GM19023 (cell line): ENCODE measurements around the gene NT5DC4.

Source experiments
- ATAC-seq: cut with Tn5 transposase; IDR thresholded peaks from one replicate; pipeline ENCODE4 v1.9.1; 2021; ENCODE audit warnings: mild to moderate bottlenecking, moderate library complexity; ENCODE audit not compliant: unreplicated experiment

Gene NT5DC4

DNA sequence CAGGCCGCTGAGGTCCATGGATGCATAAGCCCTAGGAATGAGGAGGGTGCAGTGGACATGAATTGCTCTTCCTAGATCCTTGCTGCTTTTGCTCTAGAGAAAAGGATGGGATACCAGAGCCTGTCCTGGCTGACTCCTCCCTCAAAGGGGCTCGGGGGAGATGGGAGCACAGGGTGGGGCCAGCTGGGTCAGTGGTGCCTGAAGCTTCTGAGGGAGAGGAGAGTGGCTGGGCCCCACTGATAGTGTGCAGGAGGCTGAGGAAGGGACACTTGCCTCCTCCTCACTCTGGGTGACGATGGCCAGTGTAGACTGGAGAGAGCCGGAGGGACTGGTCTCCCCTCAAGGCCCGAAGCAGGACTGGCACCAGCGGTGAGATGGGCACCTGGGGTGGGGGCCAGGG, at the start of gene NT5DC4:
Gene NT5DC4 (plus strand): TSS at position 236 of the 400 bp plus-strand sequence. CDS start 60 bp downstream, at position 296.
- no peak for ATAC-seq

DNA sequence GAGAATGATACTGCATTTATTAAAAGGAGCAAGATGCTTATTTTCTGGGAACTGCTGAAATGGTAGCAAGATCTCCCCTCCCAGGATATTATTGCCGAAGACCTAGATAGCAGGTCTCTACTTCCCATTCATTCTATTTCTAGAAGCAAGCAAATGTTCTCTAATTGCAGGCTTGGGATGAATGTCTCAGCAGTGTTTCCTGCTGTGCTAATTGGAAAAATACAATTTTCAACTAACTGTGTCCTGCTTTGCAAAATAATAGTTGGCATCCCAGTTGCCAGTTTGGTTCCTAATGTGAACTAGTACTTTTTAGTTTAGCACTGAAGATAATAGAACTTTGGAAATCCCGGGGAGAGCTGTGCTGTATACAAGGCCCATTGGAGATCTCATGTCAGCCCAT, 49.0 kb upstream of the NT5DC4 start:
- no peak for ATAC-seq

DNA sequence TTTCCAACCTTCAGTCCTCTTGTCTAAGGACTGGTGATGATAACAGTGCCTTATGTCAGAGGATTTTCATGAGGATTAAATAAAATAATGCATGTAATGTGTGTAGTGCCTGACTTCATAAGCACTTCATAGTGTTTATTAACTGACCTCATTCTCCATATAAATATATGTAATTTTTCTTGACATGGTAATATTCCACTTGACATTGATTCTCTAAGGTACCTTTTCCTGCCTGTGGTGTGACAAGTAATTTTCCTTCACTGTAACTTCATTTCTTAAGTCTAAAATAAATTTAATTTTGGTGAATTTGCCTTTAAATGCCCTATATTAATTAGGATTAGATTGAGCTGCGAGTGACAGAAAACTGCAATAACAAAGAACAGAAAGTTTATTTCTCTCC, 47.8 kb upstream of the NT5DC4 start:
- ATAC-seq = no peak

DNA sequence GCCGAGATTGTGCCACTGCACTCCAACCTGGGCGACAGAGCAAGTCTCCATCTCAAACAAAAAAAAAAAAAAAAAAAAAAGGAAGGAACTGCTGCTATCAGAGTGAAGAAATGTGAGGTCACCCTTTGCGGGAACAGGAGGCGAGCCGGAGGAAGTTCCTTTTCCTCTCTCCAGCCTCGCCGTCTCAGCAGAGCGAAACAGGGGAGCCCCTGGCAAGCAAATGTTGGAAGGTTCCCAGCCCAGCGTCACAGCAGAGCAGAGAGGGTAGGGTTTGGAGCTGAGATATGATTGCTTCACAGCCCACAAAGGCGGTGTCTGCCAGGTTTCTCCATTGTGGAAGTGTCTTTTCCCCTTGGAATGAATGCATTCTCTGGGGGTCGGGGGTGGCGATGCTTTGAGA, 46.6 kb upstream of the NT5DC4 start:
- no peak for ATAC-seq

DNA sequence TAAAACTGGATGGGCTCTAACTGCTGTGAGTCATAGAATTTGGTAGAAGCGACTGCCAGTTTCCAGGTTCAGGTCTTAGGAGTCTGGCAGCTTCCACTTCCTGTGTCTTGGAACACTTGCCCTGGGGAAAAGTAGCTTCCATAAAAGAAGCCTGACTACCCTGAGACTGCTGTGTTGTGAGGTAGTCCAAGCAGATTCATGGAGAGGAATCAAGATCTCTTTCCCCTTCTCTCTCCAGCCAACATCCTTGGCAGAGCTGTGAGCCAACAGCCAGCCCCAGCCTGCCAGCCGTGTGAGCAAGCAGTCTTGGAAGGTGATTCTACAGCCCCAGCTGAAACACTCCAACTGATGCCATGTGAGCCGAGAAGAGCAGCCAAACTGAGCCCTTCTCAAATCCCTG, 41.3 kb upstream of the NT5DC4 start:
- no peak for ATAC-seq

DNA sequence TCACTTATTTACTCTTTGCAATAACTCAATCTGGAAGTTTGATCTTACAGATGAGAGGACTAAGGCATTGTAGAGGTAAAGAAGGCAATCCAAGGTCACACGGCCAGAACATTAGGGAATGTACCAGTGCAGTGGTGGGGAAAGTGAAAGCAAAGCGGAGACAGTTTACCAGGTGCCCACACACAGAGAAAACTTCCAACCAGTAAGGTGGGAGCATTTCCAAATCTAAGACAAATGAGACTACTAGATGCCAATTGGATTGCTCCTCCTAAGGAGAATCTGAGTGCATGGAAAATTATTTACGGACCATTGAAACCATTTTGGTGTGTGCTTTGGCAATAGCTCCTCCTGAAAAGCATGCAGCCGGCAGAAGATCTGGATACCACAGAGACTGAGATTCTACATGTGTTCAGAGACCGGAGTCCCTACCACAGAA, 40.1 kb upstream of the NT5DC4 start:
- ATAC-seq = no peak

DNA sequence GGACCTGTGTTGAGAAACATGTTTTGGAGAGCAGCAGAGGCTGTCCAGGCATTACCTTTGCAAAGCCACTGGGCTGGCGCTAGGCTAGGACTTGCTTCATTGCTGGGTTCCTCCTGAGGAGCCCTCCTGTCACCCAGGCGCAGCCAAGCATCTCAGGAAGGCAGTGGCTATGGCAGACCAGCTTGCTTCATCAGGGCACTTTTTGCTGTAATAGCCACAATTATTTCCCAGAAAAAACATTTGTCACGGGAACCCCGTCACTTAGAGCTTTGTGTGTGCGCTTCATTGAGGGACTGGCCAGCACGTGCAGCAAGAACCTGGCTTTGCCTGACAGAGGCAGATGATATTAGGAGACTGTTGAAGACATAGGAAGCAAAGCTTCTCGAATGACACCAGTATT, 38.7 kb upstream of the NT5DC4 start:
- ATAC-seq = no peak

DNA sequence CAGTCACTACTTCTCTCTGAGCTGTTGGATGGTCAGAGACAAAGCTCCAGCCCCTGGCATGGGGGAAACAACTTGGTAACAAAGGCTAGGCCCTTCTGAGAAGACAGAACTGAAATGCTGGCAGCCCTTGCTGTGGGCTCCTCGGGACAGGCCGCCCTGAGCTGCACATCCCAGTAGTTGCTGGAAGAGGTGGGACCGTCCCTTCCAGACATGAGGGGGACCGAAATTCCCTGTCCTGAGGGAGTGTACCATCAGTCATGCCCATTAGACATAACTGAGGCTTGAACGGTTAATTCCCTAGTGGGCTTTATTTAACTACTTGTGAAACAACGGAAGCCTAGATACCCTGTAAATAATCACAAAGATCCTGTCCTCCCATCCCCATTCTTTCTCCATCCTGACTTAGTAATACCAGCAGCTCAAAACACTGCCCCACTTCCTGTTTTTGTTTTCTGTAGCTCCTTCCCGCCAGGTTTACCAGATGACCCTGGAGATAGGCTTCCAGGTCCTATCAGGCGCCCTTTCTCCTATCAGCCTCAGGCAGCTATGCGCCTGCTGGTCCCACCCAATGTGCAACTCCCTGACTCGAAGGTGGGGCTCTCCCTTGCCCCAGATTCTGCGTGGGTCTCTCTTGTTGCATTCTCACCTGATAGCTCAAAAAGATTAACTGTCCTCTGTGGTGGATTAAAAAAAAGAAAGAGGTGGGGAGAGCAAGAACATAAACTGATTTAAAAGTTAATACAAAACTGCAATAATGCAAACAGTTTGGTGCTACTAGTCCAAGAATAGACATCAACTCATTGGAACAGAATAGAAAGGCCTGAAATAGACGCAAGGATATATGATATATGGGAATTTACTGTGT, 37.0 kb upstream of the NT5DC4 start:
- ATAC-seq = no peak

DNA sequence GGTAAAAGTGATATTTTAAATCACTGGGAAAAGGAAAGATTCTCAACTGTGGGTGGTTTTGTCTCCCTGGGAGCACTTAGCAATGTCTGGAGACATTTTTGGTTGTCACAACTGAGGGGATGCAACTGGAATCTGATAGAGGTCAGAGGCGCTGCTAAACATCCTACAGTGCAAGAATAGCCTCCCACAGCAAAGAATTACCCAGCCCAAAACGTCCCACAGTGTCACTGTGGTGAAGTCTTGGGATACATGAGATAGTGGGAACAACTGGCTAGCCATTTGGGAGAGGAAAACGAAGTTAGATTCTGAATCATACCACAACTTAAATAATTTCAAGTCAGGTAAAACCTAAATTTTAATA, 36.4 kb upstream of the NT5DC4 start:
- no peak for ATAC-seq

DNA sequence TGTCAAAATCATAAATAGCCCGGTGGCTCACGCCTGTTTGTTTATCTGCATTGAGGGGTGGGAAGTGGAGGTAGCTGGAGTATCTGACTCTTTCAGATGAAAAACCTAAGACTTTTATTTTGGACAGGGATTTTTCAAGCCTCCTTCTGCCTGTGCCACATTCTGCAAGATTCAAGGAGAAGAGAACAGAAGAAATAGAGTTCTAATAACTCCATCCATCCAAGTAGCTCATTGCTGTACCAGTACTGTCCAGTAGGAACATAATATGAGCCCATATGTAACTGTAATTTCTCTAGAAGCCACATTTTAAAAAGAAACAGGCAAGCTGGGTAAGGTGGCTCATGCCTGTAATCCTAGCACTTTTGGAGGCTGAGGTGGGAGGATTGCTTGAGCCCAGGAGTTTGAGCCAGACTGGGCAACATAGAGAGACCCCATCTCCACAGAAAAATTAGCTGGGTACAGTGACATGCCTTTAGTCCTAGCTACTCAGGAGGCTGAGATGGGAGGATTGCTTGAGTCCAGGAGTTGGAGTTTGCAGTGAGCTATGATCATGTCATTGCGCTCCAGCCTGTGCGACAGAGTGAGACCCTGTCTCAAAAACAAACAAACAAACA, 35.4 kb upstream of the NT5DC4 start:
- no peak for ATAC-seq

DNA sequence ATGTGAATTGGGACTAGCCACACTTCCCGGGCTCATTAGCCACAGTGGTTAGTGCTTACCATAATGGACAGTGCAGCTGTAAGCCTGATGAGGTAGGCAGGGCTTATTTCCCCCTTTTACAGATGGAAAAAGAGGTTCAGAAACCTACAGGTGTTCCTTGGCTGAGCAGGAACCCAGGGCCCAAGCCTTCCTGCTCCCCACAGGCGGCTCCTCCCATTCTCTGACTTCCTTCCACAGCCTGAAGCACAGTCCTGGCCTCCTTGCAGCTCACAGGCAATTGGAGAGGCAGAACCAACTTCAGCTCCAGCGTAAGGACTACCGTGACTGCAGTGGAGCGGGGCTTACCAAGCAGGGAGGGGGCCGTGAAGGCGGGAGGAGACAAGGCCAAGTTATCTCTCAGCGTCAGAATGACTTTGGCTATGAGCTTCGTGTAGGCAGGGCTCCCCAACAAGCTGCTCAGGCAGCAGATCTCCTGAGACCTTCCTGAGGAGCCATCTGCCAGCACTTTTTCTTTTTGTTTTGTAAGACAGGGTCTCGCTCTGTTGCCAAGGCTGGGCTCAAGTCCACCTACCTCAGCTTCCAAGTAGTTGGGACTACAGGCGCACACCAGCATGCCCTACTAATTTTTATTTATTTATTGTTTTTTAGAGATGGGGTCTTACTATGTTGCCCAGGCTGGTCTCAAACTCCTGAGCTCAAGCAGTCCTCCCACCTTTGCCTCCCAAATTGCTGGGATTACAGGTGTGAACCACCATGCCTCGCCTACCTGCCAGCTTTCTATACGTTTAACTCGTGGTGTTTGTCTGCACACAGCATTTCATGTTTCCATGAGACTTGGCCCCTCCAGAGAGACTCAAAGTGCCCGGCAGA, 34.2 kb upstream of the NT5DC4 start:
- ATAC-seq = no peak

DNA sequence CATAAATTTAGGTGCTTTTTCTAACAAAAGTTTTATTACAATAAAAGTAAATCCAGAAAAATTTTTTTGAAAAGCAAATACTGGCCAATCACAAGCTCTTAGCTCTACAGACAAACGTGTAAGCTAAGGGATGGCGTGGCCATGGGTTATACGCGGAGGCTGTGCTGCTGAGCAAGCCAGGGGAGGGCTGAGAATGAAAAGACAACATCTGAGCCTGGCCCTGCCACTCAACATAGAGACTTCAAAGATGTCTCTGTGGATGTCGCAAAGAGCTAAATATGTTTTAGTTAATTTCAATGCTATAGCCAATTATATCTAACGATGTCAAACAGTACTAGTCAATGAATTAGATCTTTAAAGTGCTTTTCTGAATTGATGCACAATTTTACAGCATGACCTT, 33.3 kb upstream of the NT5DC4 start:
- no peak for ATAC-seq

DNA sequence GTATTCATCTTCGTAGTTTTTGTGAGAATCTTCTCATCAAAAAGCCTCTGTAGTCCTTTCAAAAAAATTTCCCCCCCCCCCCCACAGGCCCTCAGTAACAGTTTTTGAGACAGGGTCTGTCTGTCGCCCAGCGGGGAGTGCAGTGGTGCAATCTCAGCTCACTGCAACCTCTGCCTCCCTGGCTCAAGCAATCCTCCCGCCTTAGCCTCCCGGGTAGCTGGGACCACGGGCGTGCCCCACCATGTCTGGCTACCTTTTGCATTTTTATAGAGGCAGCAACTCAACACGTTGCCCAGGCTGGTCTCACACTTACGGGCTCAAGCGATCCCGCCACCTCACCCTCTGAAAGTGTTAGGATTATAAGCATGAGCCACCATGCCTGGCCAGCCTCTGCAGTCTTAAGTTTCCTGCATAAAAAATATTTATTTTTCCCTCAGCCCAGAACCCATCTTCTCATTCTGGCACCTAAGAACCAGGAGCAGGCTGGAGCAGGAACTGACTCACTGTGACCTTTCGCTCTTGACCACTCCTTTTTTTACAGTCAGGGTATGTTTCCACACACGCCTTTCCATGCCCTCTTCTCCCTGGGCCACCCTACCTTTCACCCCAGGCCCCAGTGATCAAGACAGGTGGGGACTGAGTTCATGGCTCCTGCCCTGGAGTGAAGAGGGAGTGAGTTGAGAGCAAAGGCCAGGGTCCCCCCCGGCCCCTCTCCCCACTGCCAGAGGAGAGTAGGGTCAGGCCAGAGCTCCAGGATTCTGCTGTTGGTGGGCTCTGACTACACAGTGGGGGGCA, 32.5 kb upstream of the NT5DC4 start:
- no peak for ATAC-seq

DNA sequence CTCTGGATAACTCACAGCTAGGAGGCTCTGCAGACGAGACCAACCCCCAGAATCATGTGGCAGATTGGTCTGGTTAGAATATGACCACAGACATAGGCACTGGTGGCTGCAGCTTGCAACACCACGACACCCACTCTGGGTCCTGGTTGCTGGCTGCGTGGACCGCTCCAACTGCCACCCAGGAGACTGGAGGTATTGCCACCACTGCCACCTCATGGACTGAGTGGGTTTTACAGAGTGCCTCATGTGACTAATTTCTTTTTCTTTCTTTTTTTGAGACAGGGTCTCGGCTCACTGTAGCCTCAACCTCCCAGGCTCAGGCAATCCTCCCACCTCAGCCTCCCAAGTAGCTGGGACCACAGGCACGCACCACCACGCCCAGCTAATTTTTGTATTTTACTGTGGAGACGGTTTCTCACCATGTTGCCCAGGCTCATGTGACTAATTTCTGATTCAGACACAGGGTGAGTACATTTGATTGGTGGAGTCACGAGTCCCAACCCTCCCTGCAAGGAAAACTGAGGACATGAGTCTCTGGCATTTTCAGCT, 29.9 kb upstream of the NT5DC4 start:
- peak; percentile 38 for ATAC-seq

DNA sequence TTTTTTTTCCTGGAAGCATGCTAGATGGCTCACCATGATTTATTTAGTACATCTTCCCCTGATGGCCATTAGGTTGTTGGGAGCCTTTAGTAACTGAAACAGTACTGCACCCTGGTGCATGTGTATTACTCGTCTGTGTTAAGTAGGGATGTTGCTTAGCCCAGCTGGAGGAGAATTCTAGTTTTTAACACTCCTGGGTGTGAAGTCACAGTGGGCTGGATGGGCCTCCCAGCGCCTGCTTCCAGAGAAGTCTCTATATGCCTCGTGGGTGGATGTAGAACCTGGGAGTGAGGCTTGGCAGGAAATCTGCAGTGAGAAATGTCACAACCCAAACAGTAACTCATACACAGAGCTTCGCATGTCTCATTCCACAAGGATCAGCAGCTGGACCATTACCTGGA, 28.9 kb upstream of the NT5DC4 start:
- no peak for ATAC-seq

DNA sequence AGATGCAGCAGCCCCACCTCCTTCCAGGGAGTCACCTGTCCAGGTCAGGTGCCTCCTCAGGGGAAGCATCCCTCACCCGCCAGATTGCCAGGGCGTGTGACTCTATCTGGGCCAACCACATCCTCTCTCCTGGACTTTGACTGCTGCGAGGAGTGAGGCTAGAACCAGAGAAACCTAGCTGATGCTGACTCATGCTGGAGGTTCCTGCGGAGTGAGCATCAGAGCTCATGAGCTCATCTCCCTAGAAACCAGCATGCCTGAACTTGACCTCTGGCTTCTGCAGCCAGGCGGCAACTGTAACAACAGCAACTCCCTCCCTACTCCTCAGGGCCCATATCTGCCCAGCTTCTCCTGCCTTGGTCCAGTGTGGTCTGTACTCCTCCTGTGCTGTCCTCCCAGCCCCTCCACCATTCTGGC, 28.3 kb upstream of the NT5DC4 start:
- ATAC-seq = peak; percentile 86

DNA sequence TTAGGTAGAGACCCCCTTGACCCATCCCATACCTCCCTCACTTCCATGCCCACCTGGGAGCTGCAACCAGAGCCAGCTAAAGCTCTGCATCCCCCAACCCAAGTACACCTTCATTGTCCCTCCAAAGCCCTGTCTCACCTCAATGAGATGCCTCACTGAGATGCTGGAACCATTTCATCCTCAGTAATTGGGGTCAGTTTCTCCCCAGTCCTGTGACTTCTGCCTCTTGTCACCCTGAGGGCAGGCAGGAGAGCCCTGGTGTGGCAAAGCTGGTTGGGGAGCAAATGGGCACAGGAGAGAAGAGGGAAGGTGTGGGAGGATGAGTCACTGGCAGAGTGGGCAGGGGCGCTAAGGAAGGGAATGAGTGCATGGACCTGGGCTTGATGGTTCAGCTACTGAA, 27.9 kb upstream of the NT5DC4 start:
- ATAC-seq = no peak

DNA sequence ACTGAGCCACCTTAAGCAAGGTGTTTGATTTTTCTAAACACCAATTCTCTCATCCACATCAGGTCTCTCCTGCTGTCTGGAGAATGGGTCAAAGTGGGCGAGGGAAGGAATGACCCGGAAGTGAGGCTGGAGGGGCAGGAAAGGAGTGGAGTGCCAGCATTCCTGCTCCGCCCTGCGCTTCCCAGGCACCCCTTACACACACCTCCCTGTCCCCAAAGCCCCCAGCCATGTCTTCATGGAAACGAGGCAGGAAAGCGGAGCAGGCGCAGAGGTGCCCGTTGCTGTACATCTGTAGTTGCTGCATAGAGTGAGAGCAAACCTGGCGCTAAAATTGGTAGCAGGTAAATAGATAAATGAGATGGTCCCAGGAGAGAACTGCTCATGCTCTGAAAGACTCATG, 27.2 kb upstream of the NT5DC4 start:
- ATAC-seq = no peak

DNA sequence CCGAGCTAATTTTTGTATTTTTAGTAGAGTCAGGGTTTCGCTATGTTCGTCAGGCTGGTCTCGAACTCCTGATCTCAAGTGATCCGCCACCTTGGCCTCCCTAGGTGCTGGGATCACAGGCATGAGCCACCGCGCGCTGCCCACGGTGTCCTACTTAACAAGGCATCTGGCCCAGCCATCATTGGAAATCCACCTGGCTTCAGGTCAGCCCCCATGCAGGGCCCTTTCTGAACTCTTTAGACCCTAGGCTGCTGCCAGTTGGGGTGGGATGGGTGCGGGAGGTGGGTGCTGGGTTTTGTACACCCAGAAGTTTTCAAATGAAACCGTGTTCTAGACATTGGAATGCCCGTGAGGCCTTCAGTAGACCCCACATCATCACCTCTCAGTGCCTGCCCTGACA, 26.6 kb upstream of the NT5DC4 start:
- no peak for ATAC-seq

DNA sequence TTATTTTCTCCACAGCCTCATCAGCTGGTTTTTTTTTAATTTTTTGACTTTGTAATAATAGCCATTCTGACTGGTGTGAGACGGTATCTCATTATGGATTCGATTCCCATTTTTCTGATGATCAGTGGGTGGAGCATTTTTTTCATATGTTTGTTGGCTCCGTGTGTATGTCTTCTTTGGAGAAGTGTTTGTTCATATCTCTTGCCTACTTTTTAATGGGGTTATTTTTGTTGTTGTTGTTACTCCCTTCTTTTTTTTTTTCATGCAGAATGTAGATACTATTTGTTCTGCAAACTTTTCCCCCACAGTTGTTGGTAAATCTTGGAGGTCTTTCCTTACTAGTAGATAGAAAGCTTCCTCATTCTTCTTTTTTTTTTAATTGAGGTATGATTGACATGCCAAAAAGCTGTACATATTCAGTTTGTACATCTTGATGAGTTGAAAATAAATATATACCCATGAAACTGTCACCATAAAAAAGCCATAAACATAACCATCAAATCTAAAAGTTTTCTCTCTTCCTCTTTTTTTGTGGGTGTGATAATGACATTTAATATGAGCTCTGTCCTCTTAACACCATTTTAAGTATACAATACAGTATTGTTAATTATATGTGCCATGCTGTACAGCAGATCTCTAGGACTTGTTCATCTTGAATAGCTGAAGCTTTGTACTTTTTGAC, 21.8 kb upstream of the NT5DC4 start:
- no peak for ATAC-seq
